OCI-LY1 (cell line): Measurements from ENCODE around the gene NCOR2.

Source experiments
- CTCF ChIP-seq: fragments of 200-600 bp; sonication (generic), shearing (Covaris generic); IDR thresholded peaks from 2 replicates; pipeline ENCODE4 v1.5.1; 2017; ENCODE audit warnings: mild to moderate bottlenecking, antibody characterized with exemption, low read length, moderate library complexity, mixed read lengths
- EZH2 ChIP-seq: fragments of 200-600 bp; sonication (generic), shearing (Covaris generic); IDR thresholded peaks from 2 replicates; pipeline ENCODE4 v1.8.0; 2017; ENCODE audit warnings: borderline replicate concordance, mixed run types, mild to moderate bottlenecking, antibody characterized with exemption, low read length, moderate library complexity, mixed read lengths

- no peak for TF ChIP-seq EZH2
- TF ChIP-seq CTCF = no peak
These were observed 20.7 kb upstream of the NCOR2 start for GRCh38 chr12:124588018-124588634.
